HUES48 (cell line): ENCODE data around the gene DCANP1.

Experiments used
- H3K27ac ChIP-seq: one replicate; pipeline ENCODE4 v1.7.0; 2013; ENCODE audit warnings: low read depth, low read length, inconsistent platforms
- H3K27me3 ChIP-seq: 2 replicates; pipeline ENCODE4 v1.6.1; 2013; ENCODE audit warnings: mild to moderate bottlenecking, low read length; ENCODE audit not compliant: control insufficient read depth, insufficient read depth
- H3K36me3 ChIP-seq: 2 replicates; pipeline ENCODE4 v1.6.1; 2013; ENCODE audit warnings: low read length; ENCODE audit not compliant: control insufficient read depth, insufficient read depth
- H3K4me1 ChIP-seq: 2 replicates; pipeline ENCODE4 v1.6.1; 2013; ENCODE audit warnings: mild to moderate bottlenecking, low read length; ENCODE audit not compliant: control insufficient read depth, insufficient read depth
- H3K4me3 ChIP-seq: 2 replicates; pipeline ENCODE4 v1.5.1; 2013; ENCODE audit warnings: mild to moderate bottlenecking, low read depth, low read length
- H3K9ac ChIP-seq: 2 replicates; pipeline ENCODE4 v1.6.1; 2013; ENCODE audit warnings: mild to moderate bottlenecking, low read depth, low read length, moderate library complexity
- H3K9me3 ChIP-seq: 2 replicates; pipeline ENCODE4 v1.6.1; 2013; ENCODE audit warnings: low read length; ENCODE audit not compliant: control insufficient read depth, insufficient read depth

Gene DCANP1

DNA sequence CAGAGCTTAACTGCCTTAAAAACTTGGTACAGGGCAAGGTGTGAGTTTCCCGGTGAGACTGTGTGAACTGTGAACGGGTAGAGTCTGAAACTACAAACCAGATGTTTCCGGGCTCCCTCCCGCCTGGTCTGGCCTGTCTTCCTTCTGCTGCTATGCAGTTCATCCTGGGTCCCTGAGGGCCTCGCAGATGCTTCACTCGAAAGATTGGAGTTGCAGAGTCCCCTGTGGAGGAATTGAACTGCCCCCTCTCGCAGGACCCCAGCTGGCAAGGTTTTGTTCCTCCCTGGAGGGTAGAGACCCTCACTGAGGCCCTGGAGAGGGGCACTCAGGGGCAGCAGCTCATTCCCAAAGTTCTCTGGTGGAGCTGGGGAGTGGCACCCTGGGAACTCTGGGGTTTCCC is 533 bp downstream of the DCANP1 start:
- Histone ChIP-seq H3K27me3 (no peaks in the 10 kb centered on the region), H3K4me1 (peaks cover 4% of the 10 kb centered on the region), H3K4me3 (no peak overlapping the region), H3K9me3 (no peaks in the 10 kb centered on the region), H3K9ac (no peak overlapping the region), H3K27ac (no peak overlapping the region), H3K36me3 (no peaks in the 10 kb centered on the region)

DNA sequence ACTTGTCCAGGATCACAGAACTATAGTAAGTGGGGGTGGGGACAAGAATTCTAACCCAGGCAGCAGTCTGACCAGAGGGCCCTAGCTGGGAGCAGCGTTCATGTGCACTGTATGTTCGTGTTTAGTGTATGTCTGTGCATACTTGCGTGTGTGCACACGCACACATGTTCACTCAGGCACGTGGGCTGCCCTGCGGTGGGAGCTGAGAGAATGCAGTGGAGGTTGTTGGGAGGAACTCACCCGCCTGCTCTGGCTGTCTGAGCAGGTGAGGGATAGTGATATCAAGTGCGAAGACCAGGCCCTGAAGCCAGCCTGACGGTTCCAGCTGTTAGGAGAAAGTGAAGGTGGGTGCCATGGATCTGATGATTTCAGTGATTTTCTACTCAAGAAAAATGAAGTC is 942 bp downstream of the DCANP1 start:
- Histone ChIP-seq H3K36me3 (no peaks in the 10 kb centered on the region), H3K4me3 (no peak overlapping the region), H3K27me3 (no peaks in the 10 kb centered on the region), H3K9ac (no peak overlapping the region), H3K27ac (no peak overlapping the region), H3K9me3 (no peaks in the 10 kb centered on the region), H3K4me1 (peaks cover 4% of the 10 kb centered on the region)

DNA sequence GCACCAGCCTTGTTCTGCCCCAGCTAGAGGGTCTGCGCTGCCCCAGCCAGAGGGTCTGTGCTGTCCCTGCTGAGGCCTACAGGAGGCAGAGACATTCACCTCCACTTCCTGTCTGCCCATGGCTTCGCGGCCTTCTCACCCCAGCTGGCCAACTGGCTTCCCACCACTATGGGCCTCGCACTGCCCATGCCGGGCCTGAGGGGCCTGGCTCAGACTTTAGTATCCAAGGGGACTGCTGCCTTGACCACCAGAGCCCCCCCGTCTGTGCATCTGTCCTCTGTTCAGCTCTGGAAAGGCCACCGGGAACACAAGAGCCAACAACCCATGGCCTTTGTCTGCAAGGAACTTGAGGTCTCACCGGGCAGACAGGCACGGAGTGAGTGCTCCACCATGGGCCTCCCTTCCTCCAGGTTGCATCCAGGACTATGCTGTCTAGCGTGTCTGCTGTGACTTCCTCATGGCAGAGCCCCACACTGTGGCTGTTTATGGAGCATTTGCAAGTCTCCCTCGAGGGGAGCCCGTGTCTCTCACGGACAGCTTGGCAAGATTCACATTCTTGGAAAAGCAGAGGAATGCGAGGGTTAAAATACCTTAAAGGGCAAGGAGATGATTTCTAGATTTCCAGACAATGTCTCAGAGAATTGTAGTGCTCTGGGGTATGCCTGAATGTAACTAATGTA is 1.7 kb downstream of the DCANP1 start:
- peaks cover 4% of the 10 kb centered on the region for H3K4me1 ChIP-seq
- no peak overlapping the region for H3K27ac ChIP-seq
- no peaks in the 10 kb centered on the region for H3K9me3 ChIP-seq
- no peaks in the 10 kb centered on the region for H3K27me3 ChIP-seq
- no peak overlapping the region for H3K9ac ChIP-seq
- H3K36me3 ChIP-seq, result no peaks in the 10 kb centered on the region
- H3K4me3 ChIP-seq, result no peak overlapping the region

DNA sequence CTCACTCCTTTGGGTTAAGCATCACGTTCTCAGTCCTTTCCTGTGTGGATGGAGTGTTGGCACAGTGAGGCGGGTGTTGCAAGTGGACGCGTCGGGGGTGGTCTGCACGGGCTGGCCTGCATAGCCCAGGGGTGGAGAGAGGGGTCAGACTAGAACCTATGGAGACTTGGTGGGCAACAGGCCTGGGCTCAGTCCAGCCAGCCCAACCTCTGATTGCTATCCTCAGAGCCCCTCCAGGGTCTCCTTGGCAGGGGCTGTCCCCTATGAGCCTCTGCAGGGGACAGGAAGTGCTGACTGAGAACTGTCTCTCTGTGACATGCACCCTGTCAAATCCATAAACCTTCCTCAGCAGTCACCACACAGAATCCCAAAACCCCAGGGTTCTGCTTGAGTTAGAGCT is 2.3 kb downstream of the DCANP1 start:
- Histone ChIP-seq H3K4me3 (no peak overlapping the region), H3K9me3 (no peaks in the 10 kb centered on the region), H3K27ac (no peak overlapping the region), H3K36me3 (no peaks in the 10 kb centered on the region), H3K27me3 (no peaks in the 10 kb centered on the region), H3K4me1 (peaks cover 4% of the 10 kb centered on the region), H3K9ac (no peak overlapping the region)

DNA sequence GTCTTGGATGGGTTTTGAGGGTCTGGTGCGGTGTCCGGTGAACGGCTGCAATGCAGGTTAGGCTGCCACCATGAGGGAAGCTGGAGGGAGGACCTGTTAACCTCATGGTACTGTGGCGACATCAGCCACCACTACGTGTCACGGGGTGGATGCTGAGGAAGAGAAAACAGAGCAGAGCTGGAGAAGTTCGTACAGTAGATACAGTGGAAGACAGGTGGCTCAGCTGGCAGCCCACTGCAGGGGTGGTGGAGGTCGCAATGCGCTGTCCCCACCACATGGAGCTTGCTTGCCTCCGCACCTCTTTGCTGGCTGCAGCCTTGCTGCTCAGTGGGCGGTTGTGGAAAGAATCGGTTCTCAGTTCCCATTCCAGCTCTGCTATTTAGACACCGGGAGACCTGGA is 2.8 kb downstream of the DCANP1 start:
- H3K9me3 ChIP-seq, result no peaks in the 10 kb centered on the region
- no peak overlapping the region for H3K27ac ChIP-seq
- no peaks in the 10 kb centered on the region for H3K27me3 ChIP-seq
- no peak overlapping the region for H3K9ac ChIP-seq
- peaks cover 4% of the 10 kb centered on the region for H3K4me1 ChIP-seq
- H3K36me3 ChIP-seq, result no peaks in the 10 kb centered on the region
- no peak overlapping the region for H3K4me3 ChIP-seq

DNA sequence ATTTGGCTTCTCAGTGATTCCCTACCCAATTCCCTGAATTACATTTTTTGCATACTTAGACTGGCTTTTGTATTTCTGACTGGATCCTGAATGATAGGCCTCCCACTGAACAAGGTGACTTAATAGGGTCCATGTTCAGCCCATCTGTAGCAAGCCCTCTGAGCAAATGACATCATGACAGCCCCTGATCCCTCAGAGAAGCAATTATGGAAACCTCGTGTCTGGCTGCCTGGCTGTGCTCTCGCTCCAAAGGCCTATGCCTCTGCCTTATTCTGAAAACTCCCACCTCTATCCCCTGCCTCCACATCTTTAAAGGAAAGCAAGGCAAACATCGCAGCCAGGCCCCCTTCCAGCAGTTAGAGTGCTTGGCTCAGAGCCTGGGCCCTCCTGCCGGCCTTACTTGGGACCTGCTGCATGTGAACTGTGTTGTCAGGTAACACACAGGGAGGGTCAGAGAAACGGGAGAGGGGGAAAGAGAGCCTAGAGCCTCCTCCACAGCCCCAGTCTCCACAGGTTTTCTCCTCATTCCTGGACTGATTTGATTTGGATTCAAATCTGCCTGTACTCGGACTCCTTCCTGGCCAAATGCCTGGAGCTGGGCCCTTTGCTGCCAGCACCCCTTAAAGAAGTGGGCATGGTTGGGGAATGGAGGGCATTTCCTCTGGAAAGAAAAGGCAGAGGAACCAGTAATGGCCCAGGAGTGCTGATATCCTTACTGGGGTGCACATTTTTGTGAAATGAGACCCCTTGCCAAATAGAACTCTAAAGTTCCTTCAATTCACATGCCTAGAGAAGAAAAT is 3.8 kb downstream of the DCANP1 start:
- Histone ChIP-seq H3K9me3 (no peaks in the 10 kb centered on the region), H3K4me1 (peaks cover 4% of the 10 kb centered on the region), H3K27me3 (no peaks in the 10 kb centered on the region), H3K36me3 (no peaks in the 10 kb centered on the region), H3K4me3 (no peak overlapping the region), H3K27ac (no peak overlapping the region), H3K9ac (no peak overlapping the region)

DNA sequence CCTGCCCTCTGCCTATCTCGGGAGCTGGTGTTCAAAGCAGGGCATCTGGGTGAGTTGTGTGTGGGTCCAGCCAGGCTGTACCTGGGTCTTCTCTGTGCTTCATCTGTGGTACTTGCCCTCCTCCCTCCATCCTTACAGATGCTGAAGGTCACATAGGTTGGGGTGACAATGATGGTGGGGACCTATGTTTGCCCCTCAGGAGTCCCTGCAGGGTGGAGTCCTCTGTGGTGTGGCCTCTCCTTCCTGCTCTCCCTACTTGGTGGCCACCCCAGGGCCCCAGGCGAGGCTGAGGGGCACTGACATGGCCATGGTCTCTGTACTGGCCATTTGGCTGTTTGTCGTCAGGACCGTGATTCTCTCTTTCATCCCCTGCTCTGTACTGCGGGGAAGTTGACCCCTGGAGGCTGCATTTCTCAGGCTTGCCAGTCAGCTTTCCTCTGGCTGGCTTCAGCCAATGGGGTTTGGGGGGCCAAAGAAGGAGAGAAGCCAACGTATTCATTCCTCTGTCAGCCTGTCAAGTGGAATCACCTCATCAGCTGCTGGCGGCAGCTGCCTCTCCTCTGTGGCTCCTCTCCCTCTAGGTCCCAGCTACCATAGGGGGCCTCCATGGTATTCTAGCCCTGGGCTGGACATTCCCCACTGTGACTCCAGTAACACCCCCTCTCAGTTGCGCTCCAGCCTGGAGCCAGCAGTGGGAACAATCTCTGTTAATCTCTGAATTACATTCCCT is 4.6 kb downstream of the DCANP1 start:
- no peaks in the 10 kb centered on the region for H3K36me3 ChIP-seq
- no peak overlapping the region for H3K4me3 ChIP-seq
- H3K9me3 ChIP-seq, result no peaks in the 10 kb centered on the region
- no peak overlapping the region for H3K9ac ChIP-seq
- H3K4me1 ChIP-seq, result no peaks in the 10 kb centered on the region
- H3K27me3 ChIP-seq, result no peaks in the 10 kb centered on the region
- H3K27ac ChIP-seq, result no peak overlapping the region

DNA sequence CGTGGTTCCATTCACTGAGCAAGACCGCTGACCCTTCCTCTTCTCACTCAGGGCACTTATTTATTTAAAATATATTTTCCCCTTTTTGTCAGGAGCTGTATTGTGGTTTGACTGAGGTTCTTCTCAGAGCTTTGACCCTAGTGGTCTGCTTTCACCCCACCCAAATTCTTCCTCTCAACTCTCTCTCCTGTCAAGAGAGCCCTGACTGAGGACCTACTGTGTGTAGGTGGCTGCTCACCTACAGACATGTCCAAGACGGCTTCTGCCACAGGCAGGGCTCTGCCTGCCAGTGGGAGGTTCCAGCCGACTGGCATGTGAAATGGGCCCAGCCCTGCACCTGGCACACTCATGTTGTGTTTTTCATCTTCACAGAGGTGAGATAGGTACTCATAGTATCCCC is 5.2 kb downstream of the DCANP1 start:
- no peak overlapping the region for H3K9ac ChIP-seq
- no peaks in the 10 kb centered on the region for H3K9me3 ChIP-seq
- H3K27me3 ChIP-seq, result no peaks in the 10 kb centered on the region
- no peaks in the 10 kb centered on the region for H3K36me3 ChIP-seq
- H3K27ac ChIP-seq, result no peak overlapping the region
- H3K4me3 ChIP-seq, result no peak overlapping the region
- H3K4me1 ChIP-seq, result no peaks in the 10 kb centered on the region

DNA sequence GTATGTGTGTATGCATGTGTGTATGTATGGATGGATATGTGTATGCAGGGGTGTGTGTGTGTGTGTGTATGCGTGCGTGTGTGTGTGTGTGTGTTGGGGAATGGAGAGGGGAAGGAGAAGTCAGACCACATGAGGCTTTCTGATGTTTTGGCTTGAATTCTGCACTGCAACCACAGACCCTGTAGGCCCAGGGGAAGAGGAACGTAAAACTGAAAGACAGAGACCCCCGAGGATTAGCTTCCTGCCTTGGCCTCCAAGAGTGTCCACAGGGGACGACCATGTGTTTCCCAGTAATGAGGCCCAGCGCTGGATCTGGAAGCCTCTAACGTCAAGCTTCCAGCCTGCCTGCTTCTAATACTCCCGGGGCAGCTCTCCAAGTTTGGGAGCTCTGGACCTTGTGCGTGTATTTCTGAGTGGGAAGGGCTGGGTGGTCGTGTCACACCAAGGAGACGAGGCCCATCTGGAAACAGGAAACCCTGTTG is 5.8 kb downstream of the DCANP1 start:
- Histone ChIP-seq H3K27ac (no peak overlapping the region), H3K9me3 (no peaks in the 10 kb centered on the region), H3K36me3 (no peaks in the 10 kb centered on the region), H3K4me1 (no peaks in the 10 kb centered on the region), H3K4me3 (no peak overlapping the region), H3K9ac (no peak overlapping the region), H3K27me3 (no peaks in the 10 kb centered on the region)

DNA sequence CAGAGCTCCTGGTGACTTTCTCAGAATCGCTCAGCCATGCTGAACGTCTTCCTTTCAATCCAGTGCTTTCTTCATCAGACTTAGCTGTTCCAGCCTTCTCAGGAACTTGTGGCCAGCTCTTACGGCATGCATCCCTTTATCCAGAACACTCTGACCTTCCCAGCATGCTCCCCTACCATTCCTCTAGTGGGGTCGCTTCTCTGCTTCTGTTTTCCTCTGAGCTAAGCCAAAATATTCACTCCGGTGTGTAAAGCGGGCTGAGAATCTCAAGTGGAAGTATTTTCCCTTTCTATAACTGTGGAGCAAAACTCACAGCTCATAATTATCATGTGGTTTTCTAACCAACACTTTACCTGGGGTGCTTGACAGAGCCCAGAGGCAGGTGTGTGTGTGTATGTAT is 6.2 kb downstream of the DCANP1 start:
- no peak overlapping the region for H3K9ac ChIP-seq
- H3K27me3 ChIP-seq, result no peaks in the 10 kb centered on the region
- H3K27ac ChIP-seq, result no peak overlapping the region
- no peaks in the 10 kb centered on the region for H3K9me3 ChIP-seq
- no peak overlapping the region for H3K4me3 ChIP-seq
- no peaks in the 10 kb centered on the region for H3K36me3 ChIP-seq
- no peaks in the 10 kb centered on the region for H3K4me1 ChIP-seq
